NCI-H1436 (cell line): ENCODE data around the gene ARHGAP23.
"Not testable (repeated sequence)": the region's sequence is repeated elsewhere in the genome, so short reads cannot be mapped to it uniquely, and the experiment has no call there.

Source experiments
- DNase-seq: peaks from one replicate; lab custom pipeline; 2025; lab: John Stamatoyannopoulos, UW

The ARHGAP23 gene

GRCh38 chr17:38461683-38462082 is 33.4 kb downstream of the ARHGAP23 start:
- no peak for DNase-seq

DNA sequence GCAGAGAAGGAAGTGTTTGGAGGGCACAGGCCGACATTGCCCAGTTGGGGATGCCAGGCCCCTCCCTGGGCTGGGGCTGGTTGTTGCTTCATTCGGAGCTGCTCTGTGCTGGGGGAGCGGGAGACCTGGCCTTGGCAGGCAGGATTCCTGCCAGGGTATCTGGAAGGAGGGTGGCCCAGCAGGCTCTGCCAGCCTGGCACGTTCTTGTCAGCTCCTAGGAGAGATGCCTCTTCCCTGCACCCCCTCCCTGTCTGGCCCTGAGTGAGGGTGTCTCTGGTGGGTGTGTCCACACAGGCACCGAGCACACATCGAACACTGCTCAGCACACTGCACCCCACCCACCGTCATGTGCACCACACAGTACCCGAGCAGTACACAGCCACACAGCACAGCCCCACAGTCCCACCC is 35.2 kb downstream of the ARHGAP23 start:
- DNase-seq: no peak

GRCh38 chr17:38464251-38464722 is 36.0 kb downstream of the ARHGAP23 start:
- no peak for DNase-seq

GRCh38 chr17:38464723-38465390 is 36.6 kb downstream of the ARHGAP23 start:
- peak; percentile 67 for DNase-seq

DNA sequence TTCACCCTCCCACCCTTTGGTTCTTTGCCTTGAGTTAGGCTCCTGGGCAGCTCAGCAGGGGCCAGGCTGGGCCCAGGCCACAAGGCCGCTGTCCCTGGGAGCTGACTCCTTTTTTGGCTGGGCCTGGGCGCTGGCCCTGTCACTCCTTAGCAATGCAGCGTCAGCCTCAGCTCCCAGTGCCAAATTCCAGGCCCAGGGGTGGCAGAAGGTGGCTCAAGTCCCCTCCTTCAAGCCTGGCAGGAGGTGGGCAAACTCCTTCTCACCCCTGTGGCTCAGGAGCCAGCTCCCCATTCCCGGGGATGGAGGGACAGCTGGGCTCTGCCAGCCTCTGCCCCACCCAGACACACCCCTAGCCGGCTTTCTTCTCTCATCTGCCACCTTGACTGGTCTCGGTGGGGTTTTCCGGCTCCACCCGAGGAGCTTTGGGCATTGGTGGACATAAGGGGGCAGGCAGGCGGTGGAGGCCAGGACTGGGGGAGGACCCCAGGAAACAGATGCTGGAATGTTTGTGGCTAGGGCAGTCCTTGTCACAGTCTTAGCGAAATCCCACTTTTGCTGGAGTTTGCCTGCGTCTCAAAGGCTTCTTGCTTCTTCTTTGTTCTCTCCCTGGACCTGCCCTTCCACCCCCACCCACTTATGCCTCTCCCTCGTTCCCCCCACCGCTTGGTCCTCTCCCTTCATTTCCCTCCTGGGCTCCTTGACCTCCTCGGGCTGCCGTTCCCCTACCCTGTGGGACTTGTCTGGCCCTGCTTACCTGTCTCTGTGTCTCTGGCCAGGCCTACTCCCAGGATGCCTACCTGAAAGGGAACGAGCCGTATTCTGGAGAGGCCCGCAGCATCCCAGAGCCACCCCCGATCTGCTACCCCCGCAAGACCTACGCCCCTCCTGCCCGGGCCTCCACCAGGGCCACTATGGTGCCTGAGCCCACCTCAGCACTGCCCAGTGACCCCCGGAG is 37.4 kb downstream of the ARHGAP23 start:
- DNase-seq: no peak

GRCh38 chr17:38466346-38467315 is 38.4 kb downstream of the ARHGAP23 start:
- no peak for DNase-seq

GRCh38 chr17:38467491-38467890 is 39.2 kb downstream of the ARHGAP23 start:
- DNase-seq: no peak

GRCh38 chr17:38469875-38470274 is 41.6 kb downstream of the ARHGAP23 start:
- no peak for DNase-seq

GRCh38 chr17:38471253-38471652 is 43.0 kb downstream of the ARHGAP23 start:
- DNase-seq: not testable (repeated sequence)

DNA sequence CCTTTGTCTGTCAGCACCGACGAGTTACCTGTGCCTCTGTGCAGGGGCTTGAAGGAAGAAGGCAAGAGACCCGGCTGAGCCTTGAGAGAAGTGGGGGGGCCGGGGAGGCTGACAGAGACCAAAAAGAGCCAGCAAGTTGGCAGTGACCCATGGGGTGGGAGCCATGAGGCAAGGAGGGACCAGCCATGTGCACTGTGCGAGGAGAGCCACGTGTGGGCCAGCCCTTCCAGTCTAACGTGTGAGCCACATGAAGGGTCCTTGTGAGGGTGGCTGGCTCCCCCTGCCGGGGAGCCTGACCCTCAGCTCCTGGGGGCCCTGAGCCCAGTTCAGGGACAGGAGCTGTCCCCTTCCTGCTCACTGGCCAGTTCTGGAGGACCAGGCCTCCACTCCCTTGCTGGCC is 46.4 kb downstream of the ARHGAP23 start:
- peak; percentile 26 for DNase-seq

GRCh38 chr17:38476549-38476948 is 48.3 kb downstream of the ARHGAP23 start:
- no peak for DNase-seq

- not testable (repeated sequence) for DNase-seq
These were observed 49.2 kb downstream of the ARHGAP23 start for GRCh38 chr17:38477417-38477816.

- not testable (repeated sequence) for DNase-seq
These were observed 49.7 kb downstream of the ARHGAP23 start for GRCh38 chr17:38477951-38478350.

DNA sequence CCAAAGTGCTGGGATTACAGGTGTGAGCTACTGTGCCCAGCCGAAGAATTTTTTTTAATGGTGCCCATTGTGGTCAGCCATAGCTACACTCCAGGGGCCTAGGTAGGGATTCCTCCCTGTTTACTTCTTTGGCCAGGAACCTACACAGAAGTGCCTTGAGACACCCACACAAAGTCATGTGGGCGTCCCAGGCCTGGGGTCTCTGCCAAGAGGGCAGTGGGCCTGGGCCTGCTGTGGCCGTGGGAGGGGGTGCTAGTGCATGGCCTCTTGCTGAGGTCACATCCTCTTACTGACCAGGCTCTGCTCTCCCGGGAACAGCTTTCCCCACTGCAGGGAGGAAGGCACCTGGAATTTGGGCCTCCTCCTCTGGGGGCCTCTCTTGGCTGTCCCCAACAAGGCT is 50.4 kb downstream of the ARHGAP23 start:
- DNase-seq: not testable (repeated sequence)

GRCh38 chr17:38482039-38482699 is 53.9 kb downstream of the ARHGAP23 start:
- DNase-seq: not testable (repeated sequence)

GRCh38 chr17:38482700-38483043 is 54.4 kb downstream of the ARHGAP23 start:
- DNase-seq: not testable (repeated sequence)

GRCh38 chr17:38484242-38485145 is 56.2 kb downstream of the ARHGAP23 start:
- DNase-seq: peak; percentile 73

- no peak for DNase-seq
These were observed 56.8 kb downstream of the ARHGAP23 start for GRCh38 chr17:38485146-38485468.

DNA sequence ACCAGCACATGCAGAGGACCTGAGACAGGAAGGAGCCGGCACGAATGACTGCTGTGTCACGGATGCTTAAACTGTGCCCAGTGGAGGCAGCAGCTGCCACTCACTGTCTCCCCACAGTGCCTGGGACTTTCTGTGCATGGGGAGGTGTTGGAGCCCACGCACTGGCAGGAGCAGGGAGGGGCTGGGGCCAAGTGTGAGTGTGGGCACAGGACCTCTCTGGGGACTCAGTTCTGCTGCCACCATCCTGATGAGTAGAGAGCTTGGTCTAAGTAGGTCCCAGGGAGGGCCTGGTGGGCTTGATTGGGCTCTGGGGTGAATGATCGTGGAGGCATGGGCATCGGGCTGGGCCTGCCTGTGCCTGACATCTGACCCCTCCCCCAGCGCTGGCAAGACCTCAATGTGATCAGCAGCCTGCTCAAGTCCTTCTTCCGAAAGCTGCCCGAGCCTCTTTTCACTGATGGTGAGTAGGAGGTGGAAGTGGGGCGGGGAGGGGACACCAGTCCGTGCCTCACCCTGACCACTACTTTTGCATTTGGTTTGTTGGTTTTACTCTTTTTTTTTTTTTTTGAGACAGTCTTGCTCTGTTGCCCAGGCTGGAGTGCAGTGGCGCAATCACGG is 57.5 kb downstream of the ARHGAP23 start:
- DNase-seq: not testable (repeated sequence)

DNA sequence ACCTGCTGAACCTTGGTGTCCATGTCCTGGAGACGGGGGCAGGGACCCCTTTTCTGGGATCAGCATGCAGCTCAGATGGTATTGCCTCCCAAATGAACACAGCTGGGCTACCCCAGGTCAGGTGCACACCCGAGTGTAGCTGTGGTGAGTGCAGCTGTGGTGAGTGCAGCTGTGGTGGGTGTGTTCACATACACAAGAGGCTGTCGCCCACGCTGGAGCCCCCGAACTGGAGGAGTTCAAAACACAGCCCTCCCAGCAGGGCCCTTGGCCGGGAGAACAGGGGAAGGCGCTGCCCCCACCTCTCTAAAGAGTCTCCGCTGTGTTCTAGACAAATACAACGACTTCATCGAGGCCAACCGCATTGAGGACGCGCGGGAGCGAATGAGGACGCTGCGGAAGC is 61.5 kb downstream of the ARHGAP23 start:
- DNase-seq: not testable (repeated sequence)
